HCT116 (cell line): ENCODE measurements around the gene TLE7. TPM values are rescaled to one million over a fixed set of nuclear protein-coding genes. Genes with fewer than 3 reads are reported as not detected.

ENCODE experiments used
- CBX3 ChIP-seq: IDR thresholded peaks from 2 replicates; pipeline ENCODE4 v1.6.1; 2012; ENCODE audit warnings: low read depth
- CTCF ChIP-seq, 3 experiments: fragments of 200-600 bp in 1 of 3; sonication (generic) in 1 of 3; IDR thresholded peaks in 2 of 3; conservative IDR thresholded peaks in 1 of 3; 2 replicates each; pipeline ENCODE4 v1.5.1; 2012 to 2017; ENCODE audit warnings: low read depth in 2 of 3, low read length in 2 of 3, antibody characterized with exemption in 1 of 3, borderline replicate concordance in 1 of 3, control low read depth in 1 of 3, mild to moderate bottlenecking in 1 of 3, mixed read lengths in 1 of 3, mixed run types in 1 of 3, moderate library complexity in 1 of 3; ENCODE audit not compliant: insufficient read depth in 1 of 3
- EGR1 ChIP-seq: IDR thresholded peaks from 2 replicates; pipeline ENCODE4 v1.6.1; 2012; ENCODE audit warnings: low read depth
- POLR2AphosphoS5 ChIP-seq: IDR thresholded peaks from 2 replicates; pipeline ENCODE4 v1.6.1; 2011; ENCODE audit warnings: mild to moderate bottlenecking, low read depth, low read length, moderate library complexity
- REST ChIP-seq: IDR thresholded peaks from 2 replicates; pipeline ENCODE4 v1.6.1; 2012; ENCODE audit warnings: low read depth
- TCF7L2 ChIP-seq: IDR thresholded peaks from 2 replicates; pipeline ENCODE4 v1.7.0; 2011; ENCODE audit warnings: borderline replicate concordance, inconsistent platforms; ENCODE audit not compliant: insufficient read depth, insufficient read length; ENCODE audit errors: extremely low read depth
- ZNF274 ChIP-seq: fragments of 200-500 bp; sonication (Bioruptor generic); IDR thresholded peaks from 2 replicates; pipeline ENCODE4 v1.6.1; 2014; ENCODE audit warnings: mild to moderate bottlenecking, low read depth, low read length, inconsistent platforms
- total RNA-seq: library from RNA; stranded (reverse); gene quantifications from one replicate; pipeline ENCODE4 v1.2.1, GENCODE V29; 2021; ENCODE audit not compliant: unreplicated experiment

The TLE7 gene
- total RNA-seq, 1 experiment from 2014 or later = not detected

DNA sequence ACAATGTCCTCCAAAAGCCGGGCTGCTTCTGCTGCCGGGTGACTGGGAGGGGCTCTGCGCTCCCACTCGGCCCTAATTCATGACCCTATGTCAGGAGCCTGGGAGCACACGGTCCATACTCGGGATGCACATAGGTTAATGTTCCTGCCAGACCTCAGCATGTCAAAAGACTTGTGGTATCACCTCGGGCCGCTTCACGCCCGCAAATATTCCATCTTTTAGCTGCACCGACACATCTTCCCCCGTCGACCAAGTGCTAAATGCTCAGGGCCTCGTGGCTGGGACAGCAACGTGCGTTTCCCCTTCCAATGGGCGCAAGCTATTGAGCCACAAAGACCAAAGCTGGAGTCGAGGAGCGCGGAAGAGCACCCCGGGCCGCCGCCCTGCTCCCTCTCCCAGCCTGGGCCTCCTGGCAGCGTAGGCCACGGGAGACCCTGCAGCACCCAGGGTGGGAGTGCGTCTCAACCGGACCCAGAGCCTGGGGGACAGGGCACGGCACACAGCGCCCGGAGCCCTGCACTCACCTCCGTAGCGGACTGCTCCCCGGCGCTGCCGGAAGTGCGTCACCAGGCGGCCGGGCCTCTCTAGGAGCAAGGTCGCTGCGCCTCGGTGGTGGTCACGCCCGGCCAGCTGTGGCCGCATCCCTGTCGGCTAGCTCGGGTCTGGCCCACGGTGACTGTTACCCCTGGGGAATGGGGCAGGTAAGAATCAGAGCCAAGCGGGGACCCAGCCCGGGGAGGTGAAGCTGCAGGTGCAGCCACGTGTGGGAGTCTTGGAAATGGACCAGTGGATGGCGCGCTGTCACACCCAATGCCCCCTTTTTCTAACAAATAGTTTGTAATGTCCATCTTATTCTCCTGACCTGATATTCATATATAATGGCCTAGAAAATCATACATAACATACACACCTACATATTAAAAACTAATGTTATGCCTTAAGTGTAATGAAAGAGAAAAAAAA is 20.1 kb upstream of the TLE7 start, which contains the start of gene ZNF23 (continued):
- peak; percentile 26 for TF ChIP-seq TCF7L2
- TF ChIP-seq ZNF274 = no peak
- peak; percentile 61; the same call in 1 of the 2 replicates for TF ChIP-seq CBX3
- no peak for TF ChIP-seq REST
- no peak for TF ChIP-seq EGR1
- TF ChIP-seq POLR2AphosphoS5 = peak; percentile 95
- TF ChIP-seq CTCF (IDR thresholded peaks at IDR 0.05 in 2 of 3, conservative IDR thresholded peaks at IDR 0.05 in 1 of 3; ENCODE audit: borderline replicate concordance in 1 of 3, insufficient read depth in 1 of 3, low read depth in 2 of 3, low read length in 2 of 3) = 0 out of 6 replicates have a peak, but pooled peaks of 2 of the 3 experiments have one; percentile 14 to 18
